PC-3 (cell line): ENCODE data around the gene SELENOW.

Experiments
- CTCF ChIP-seq: fragments of 300-600 bp; sonication (generic); conservative IDR thresholded peaks from 2 replicates; pipeline ENCODE4 v1.5.1; 2017; ENCODE audit warnings: antibody characterized with exemption, low read depth, mild to moderate bottlenecking, low read length
- EZH2phosphoT487 ChIP-seq: fragments of 300-600 bp; sonication (generic); IDR thresholded peaks from 2 replicates; pipeline ENCODE4 v1.6.1; 2018; ENCODE audit warnings: mild to moderate bottlenecking, antibody characterized with exemption, low read length, borderline replicate concordance

GRCh38 chr19:47797996-47798903, 19.7 kb downstream of the SELENOW start:
- no peak for TF ChIP-seq CTCF
- TF ChIP-seq EZH2phosphoT487 = no peak
